Measurements from ENCODE around the gene TPRG1. TPM values are rescaled to one million over a fixed set of nuclear protein-coding genes. Genes with fewer than 3 reads are reported as not detected.
"Not testable (repeated sequence)": the region's sequence is repeated elsewhere in the genome, so short reads cannot be mapped to it uniquely, and the experiment has no call there.

Gene TPRG1
- total RNA-seq, 1 donor from 2014 or later: 23.4 TPM

DNA sequence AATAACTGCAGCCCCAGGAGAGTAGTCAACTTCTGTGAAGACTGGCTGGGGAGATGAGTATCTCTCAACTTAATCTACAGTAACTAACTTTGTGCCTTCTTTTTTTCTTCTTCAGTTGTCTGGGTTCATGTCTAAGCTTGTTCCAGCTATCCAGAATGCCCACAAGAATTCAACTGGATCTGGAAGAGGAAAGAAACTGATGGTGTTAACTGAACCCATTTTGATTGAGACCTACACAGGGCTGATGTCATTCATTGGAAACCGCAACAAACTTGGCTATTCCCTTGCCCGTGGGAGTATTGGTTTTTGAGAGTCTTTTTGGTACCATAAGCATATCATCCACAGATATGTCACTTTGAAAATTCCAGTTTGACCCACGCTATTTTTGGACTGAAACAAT lies 148.7 kb downstream of the TPRG1 start:
- H3K4me1 ChIP-seq: peaks cover 8% of the 10 kb centered on the region

GRCh38 chr3:189322339-189322738 lies 150.6 kb downstream of the TPRG1 start:
- Histone ChIP-seq H3K27me3 (ENCODE audit: low read depth) (no peaks in the 10 kb centered on the region), H3K27ac (no peak overlapping the region), H3K36me3 (no peaks in the 10 kb centered on the region), H3K4me1 (peaks cover 8% of the 10 kb centered on the region), H3K4me3 (no peak overlapping the region), H3K9me3 (no peaks in the 10 kb centered on the region)
- no peak for DNase-seq
- peak in 1 of 2 donors; percentile 29 for ATAC-seq
- TF ChIP-seq CTCF (IDR thresholded peaks at IDR 0.05): no peak
- intact Hi-C loops (cut with DNase I): no loop called here

More for the DNA sequence above, 148.7 kb downstream of the TPRG1 start:
- no peak overlapping the region for H3K27ac ChIP-seq
- no peak for ATAC-seq
- TF ChIP-seq CTCF (IDR thresholded peaks at IDR 0.05): no peak
- no peaks in the 10 kb centered on the region for H3K9me3 ChIP-seq
- H3K27me3 ChIP-seq (ENCODE audit: low read depth): no peaks in the 10 kb centered on the region
- intact Hi-C loops (cut with DNase I): no loop called here
- no peaks in the 10 kb centered on the region for H3K36me3 ChIP-seq
- no peak for DNase-seq
- no peak overlapping the region for H3K4me3 ChIP-seq

DNA sequence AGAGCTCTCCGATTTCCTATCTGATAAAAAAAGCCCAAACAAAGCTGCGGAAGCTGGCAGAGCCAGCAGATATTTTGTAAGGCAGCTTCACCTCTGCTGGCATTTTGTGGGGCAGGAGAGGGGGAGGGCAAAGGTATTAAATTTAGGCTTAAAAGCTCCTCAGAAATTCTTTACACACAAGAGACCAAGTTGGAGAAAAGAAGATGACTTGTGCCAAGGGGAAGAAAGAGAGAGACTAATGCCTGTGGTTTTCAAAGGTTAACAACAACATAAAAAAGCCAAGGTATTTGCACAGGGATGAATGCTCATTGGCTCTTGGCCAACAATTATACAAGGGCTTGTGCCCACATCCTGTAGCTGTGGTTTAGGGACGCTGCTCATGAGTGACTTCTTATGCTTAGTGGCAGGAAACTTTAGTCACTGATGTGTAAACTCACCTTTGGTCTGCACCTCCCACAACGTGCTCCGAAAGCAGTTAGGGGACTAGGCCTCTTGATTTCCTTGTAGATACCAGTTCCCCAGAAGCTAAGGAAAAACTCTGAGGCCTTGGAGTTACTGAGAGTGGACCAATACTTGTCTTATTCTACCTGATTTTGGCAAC lies 152.9 kb downstream of the TPRG1 start:
- intact Hi-C loops (cut with DNase I): no loop called here
- Histone ChIP-seq H3K4me3 (no peak overlapping the region), H3K36me3 (no peaks in the 10 kb centered on the region), H3K4me1 (peaks cover 8% of the 10 kb centered on the region), H3K27me3 (ENCODE audit: low read depth) (no peaks in the 10 kb centered on the region), H3K9me3 (no peaks in the 10 kb centered on the region), H3K27ac (peak overlapping the region; percentile 43)
- DNase-seq (peak; percentile 46), ATAC-seq (peak; percentile 95 to 97)
- no peak for TF ChIP-seq CTCF (IDR thresholded peaks at IDR 0.05)

DNA sequence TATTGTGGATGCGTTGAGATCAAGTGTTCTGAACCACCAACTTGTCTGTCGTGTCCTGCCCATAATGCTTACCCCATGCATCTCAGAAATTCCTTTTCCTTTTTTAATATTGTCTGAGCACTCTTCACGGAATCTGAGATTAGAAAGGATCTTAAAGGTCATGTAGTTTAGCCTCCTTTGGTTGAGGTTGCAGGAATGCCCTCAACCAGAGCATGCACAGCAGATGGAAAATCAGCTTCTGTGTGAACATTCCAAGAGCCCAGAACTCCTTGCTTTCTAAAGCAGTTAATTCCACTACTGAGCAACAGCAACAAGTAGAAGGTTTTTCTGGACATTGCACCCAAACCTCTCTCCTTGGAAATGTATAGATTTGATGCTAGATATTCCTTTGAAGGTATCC lies 153.7 kb downstream of the TPRG1 start:
- H3K36me3 ChIP-seq: no peaks in the 10 kb centered on the region
- H3K9me3 ChIP-seq: no peaks in the 10 kb centered on the region
- H3K27me3 ChIP-seq (ENCODE audit: low read depth): no peaks in the 10 kb centered on the region
- H3K4me1 ChIP-seq: peaks cover 8% of the 10 kb centered on the region
- no peak for ATAC-seq
- TF ChIP-seq CTCF (IDR thresholded peaks at IDR 0.05): no peak
- no peak for DNase-seq
- no peak overlapping the region for H3K4me3 ChIP-seq
- intact Hi-C loops (cut with DNase I): no loop called here
- H3K27ac ChIP-seq: peak overlapping the region; percentile 43

DNA sequence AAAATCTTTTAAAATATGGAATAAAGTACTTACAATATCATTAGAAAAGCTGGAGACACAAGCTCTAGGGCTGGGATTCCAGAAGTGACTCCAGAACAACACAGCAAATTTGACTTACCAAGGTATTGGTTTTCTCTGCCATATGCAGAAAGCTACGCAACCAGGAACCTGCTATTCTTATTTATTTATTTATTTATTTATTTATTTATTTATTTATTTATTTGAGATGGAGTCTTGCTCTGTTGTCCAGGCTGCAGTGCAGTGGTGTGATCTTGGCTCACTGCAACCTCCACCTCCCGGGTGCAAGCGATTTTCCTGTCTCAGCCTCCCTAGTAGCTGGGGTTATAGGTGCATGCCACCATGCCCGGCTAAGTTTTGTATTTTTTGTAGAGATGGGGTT lies 157.9 kb downstream of the TPRG1 start:
- H3K4me3 ChIP-seq; ATAC-seq; intact Hi-C loops (cut with DNase I); H3K36me3 ChIP-seq; DNase-seq; H3K4me1 ChIP-seq; H3K27me3 ChIP-seq (ENCODE audit: low read depth); H3K9me3 ChIP-seq; H3K27ac ChIP-seq: not testable (repeated sequence)

GRCh38 chr3:189330066-189330465 lies 158.3 kb downstream of the TPRG1 start:
- no peaks in the 10 kb centered on the region for H3K9me3 ChIP-seq
- ATAC-seq (no peak), DNase-seq (no peak)
- no peak overlapping the region for H3K4me3 ChIP-seq
- intact Hi-C loops (cut with DNase I): no loop called here
- no peaks in the 10 kb centered on the region for H3K27me3 ChIP-seq (ENCODE audit: low read depth)
- TF ChIP-seq CTCF (IDR thresholded peaks at IDR 0.05): no peak
- H3K4me1 ChIP-seq: no peaks in the 10 kb centered on the region
- H3K27ac ChIP-seq: no peak overlapping the region
- no peaks in the 10 kb centered on the region for H3K36me3 ChIP-seq
